ENCODE measurements around the gene PTPN7.
"Not testable (repeated sequence)": the region's sequence is repeated elsewhere in the genome, so short reads cannot be mapped to it uniquely, and the experiment has no call there.

PTPN7 gene

DNA sequence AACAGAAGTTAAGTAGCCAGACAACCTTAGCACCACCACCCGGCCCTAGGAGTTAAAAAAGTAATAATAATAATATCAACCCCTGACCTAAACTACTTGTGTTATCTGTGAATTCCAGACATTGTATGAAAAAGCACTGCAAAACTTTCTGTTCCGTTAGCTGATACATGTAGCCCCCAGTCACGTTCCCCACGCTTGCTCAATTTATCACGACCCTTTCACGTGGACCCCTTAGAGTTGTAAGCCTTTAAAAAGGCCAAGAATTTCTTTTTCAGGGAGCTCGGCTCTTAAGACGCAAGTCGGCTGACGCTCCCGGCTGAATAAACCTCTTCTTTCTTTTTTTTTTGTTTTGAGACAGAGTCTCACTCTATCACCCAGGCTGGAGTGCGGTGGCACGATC, 6.7 kb upstream of the PTPN7 start:
- DNase-seq (ENCODE audit: low read depth, low spot score), result not testable (repeated sequence)

DNA sequence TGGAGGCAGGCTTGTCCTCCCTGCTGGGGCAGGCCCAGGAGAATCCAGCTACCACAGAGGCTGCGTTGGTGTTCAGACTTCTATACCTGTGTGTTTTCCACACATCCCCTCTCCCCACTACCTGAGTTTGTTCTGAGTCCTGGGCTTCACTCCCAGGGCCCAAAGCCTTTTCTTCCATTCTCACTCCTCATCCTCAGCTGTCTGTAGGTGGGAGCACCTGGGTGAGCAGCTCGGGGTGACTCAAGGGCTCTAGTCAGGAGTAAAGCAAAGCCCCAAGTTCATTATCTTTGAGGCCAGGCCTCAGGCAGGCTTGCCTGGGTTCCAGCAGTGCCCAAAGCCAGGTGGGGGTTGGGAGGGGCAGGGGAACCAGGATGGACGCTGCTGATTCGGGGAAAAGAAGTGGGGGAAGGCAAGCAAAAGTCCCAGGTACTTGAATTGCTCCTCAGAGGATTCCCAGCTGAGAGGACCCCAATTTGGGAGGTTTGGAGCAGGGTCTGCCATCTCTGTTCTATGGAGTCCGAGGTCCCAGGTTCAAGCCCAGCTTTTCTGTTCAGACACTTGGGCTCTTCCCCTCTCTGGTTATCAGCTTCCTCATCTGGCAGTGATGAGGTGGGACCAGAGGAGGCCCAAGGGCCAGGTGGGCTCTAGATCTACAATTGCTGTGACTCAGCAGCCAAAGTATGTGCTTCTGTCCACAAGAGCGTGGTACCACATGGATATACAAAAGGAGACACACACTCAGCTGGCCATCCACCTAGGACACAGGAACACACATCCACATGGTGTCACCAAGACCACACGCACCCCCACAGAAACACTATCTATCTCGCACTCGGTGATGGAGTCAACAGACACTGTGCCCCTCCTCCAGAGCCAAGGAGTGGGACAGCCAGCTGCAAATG, 5.8 kb upstream of the PTPN7 start:
- DNase-seq (ENCODE audit: low read depth, low spot score), result no peak

DNA sequence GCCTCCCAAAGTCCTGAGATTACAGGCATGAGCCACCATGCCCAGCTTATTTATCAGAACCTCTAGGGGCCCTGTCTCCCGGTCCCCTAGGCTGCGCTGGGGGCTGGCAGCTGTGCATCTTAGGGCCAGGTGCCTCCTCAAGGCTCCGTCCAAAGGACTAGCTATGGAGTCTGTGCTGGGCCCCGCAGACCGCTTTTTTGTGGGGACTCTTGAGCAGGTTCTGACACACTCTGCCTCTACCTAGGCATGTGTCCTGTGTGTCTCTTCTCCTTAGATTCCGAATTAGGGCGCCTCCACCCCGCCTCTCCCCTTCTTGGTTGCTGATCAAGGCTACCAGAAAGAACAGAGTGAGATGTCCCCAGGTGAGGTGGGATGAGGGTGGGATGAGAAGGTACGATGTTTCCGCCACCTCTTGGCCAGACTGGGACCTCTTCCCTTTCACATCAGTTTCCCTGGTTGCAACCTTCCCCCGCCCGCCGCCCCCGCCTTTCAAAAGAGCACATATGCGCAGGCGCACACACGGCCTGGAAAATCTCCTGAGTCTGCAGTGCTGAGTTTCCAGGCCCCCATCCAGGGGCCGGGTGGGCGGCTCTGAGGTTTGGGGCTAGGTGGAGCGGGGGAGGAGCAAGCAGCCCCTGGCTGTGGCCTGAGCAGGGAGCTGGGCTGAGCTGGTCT, 5.0 kb upstream of the PTPN7 start:
- no peak for DNase-seq (ENCODE audit: low read depth, low spot score)

DNA sequence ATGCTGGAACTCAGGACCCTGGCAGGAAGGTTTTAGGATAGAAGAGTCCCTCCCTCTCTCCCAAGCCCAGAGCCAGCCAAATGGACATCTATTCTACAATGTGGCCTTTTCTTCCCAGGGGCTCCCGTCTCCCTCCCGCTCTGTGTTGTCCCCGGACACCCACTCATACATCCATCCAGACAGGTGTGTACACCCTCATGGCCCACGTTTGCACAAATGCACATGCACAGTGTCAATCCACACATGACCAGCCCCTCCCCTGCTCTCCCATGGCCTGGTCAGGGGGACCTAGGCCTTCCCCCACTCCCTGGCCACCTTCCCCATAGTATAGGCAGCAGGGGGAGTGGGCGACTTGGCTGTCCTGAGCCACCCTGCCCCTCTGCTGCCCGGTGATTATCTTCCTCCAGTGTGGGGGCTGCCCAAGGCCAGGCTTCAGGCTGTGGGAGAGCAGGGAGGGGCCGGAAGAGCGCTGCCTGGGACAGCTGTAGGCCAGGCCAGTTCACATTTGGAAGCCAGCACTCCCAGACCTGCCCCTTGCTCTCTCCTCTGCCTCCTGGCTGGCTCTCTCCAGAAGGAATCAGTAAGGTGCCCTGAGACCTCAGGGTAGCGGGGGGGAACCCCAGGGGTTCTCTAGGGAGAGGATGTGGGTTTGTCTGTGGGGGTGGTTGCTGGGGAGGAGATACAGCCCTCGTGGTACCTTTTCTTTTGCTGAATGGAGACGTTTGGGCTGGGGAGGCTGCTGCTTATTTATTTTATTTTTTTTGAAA, 4.1 kb upstream of the PTPN7 start:
- DNase-seq (ENCODE audit: low read depth, low spot score), result no peak

DNA sequence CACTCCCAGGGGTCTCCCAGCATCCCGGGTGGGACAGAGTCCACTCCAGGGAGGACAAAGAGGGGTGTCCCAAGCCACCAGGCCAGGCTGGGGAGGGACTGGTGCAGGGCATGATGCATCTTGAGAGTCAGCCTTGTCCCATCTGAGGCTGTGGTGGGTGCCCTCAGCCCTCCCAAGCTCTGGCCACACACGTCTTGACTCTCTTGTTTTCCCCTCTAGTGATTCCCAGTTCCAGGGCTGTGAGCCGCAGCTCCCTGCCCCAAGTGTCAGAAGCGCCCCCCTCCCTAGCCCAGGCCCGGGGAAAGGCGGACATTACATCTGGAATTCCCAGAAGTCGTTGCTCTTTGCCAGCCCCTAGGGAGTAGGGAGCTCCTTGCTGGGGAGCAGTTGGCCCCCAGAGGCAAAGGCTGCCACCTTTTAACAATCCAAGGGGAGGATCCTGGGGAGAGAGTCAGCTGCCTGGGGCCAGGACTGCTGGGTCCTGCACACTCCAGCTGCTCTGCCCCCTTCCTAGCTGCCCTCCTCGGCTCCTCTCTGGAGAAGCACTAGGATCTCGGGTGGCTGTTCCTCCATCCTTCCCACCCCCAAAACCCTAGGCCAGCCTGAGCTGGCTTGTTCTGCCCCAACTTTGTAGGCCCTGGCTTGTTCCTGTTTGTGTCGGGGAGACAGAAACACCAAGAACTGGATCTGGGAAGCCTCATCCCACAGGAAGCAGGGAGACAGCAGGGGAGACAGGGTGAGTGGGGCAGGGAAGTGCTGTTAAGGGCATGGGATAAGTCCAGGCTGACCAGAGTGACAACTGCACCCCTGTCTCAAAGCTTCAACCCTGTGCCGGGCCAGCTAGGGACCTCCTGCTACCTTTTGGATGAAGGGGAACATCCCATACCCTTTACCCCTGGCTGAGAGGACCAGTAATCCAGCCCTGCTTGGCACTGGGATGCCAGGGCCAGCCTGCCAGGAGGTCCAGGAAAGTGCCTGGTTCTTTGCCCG, 3.2 kb upstream of the PTPN7 start:
- DNase-seq (ENCODE audit: low read depth, low spot score), result no peak

DNA sequence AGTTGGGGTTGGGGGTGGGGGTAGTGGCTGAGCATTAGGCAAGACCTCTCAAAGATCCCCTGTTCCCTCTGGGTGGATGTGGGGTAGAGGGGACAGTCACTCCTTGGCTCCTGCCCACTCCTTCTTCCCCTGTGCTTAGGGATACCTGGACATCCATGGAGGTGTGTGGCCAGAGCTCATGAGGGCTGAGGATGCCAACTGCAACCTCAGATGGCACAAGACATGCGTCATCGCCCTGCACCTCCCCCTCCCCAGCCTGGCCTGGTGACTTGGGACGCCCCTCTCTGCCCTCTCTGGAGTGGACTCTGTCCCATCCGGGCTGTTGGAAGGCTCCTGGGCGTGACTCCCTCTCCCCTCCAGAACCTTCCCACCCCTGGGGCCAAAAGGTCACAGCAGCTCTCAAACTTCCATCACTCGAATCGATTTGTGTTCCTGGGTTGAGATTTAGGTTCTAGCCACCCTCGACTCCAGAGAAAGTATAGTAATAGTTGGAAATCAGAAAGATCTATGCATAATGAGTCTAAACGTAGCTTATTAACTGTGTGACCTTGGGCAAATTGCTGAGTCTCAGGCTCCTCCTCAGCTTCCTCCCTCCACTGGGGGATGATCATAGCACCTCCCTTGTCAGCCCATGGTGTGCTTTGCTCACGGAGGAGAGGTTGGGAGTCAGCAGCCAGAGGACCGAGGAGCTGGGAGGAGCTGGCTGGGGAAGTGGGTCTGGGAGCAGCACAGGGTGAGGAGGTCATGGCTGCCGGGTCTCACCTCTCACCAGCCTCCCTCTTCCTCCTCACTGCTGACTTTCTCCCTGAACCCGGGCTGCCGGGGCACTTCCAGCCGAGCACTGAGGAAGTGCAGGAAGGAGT, 2.2 kb upstream of the PTPN7 start:
- no peak for DNase-seq (ENCODE audit: low read depth, low spot score)

DNA sequence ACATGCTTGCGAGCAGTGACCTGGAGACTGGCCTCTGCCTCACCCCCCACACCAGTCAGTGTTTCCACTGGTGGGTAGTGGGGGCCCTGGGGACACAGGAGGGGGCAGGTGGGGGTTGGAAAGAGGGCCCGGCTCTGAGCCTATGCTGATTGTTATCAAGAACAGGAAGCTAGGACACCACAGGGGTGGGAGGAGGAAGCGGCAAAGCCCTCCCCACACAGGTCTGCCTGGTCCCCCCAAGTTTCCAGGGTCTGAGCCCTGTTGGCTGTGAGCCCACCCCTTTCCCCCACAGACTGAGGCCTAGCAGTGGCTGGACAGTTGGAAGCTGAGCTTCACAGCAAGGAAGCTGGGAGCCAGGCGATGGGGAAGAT, 1.6 kb upstream of the PTPN7 start:
- no peak for DNase-seq (ENCODE audit: low read depth, low spot score)

DNA sequence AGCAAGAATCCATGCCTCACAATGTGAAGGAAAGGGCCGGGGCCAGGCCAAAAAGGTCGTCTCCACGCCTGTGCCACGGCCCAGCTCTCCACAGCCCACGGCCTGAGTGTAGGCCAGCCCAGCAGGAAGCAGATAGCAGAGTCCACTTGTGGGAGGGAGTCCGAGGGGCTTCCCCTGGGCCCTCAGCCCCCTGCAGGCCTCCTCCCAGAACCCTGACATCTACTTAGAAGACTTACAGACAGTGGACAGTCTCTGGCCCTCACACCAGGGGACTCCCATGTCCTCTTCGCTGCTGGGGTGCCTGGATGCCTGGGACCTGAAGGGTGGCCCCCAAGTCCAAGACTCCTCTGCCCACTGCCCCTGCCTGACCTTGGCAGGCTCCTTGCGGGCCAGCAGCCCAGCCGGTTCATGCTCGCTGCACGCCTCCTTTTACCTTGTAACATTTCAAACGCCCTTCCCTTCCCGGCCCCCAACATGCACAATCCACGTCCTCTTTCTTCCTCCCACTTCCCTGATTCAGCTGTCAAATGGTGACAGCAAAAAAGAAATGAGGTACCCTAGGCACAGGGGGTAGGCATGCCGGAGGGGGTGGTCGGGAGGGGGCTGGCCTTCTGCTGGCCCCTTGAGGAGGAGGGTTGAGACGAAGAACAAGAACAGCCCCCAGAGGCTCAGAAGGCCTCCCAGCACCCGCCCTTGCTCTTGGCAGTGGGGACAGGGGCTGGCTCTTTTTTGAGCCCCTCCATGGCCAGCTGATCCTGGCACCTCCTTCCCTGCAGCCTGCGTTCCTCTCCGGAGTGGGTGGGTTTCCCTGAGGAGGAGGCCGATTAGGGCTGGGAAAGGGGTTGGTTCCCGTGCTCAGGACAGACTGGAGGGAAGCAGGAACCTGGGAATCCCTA, 997 bp upstream of the PTPN7 start:
- DNase-seq (ENCODE audit: low read depth, low spot score), result no peak

DNA sequence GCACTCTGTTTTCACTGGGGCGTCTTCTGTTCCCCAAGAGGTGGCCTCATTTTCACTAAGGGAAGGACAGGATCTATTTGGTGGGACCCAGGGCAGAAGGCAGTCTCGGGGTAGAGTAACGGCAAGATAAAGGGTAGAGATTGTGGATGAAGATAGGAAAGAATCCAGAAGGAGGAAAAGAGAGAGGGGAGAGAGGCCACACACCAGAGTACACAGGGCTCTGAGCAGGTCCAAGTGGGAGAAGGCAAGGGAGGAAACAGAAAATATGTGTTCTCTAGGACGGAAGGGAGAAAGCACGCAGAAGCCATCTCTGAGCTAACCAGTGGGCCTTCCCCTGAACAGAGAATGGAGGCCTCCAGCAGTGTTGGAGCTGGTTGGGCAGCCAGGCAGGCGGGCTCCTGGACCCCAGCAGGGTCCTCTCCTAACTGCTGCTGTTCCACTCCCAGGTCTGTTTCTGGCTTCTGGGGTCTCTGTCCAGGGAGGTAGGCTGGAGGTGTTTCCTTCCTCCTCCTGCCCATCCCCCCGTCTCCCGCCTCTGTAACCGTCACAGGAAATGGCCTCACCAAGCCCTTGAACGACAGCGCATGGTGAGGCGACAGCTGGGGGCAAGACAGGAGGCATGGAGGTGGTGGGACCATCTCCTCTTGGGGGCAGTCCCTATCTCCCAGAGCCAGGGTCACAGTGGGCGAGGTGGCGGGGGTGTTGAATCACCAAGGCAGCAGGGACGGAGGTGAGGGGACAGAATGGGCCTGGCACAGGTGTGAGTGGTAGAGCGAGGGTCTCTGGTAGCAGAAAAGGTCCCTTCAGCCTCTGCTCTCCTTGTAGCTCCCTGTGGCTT, 649 bp downstream of the PTPN7 start:
- DNase-seq (ENCODE audit: low read depth, low spot score), result no peak

DNA sequence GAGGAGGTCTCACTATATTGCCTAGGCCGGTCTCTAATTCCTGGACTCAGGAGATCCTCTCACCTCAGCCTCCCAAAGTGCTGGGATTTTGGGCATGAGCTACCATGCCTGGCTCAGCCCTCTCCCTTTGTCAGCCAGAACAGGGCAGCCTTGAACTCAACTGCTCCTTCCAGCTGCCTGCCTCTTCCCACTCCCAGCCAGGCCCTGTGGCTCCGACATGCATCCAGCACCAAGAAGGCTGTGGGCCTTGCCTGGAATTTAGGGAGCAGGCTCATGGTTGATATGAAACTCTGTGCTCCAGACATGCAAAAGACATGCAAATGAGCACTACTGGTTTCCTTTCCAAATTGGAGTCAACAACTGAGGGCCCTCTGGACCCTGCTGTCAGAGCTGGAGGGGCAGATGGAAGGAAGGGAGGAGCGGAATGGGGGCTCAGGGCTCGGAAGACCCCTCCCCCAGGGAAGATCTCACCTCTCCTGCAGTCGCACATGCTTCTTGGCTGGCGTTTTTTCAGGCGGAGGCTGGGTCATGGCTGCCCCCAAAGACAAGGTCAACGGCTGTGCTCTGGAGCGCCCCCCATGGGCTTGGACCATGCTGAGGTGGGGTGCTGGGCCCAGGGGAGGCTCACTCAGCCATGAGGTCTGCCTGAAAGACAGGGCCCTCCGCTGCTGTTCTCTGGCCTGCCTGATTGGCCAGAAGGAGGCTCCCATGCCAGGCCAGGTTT, 1.4 kb downstream of the PTPN7 start:
- DNase-seq (ENCODE audit: low read depth, low spot score), result no peak

DNA sequence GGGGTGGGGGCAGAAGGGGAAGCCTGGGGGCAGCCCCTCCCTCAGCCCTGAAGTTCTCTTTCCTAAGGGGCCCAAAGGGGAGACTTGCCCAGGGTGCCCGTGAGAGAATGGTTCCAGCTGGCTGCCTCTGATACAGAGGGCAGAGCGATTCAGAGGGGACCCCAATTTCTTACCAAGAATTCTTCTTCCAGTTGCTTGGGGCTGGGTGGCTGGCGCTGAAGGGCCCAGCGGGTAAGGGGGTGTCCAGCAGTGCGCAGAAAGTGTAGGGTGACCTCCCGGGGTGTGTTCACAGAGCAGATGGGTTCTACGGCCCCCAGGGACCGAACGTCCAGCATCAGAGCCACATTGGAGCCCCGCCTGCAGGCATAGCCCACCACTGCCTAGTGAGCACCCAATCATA, 2.5 kb downstream of the PTPN7 start:
- no peak for DNase-seq (ENCODE audit: low read depth, low spot score)

DNA sequence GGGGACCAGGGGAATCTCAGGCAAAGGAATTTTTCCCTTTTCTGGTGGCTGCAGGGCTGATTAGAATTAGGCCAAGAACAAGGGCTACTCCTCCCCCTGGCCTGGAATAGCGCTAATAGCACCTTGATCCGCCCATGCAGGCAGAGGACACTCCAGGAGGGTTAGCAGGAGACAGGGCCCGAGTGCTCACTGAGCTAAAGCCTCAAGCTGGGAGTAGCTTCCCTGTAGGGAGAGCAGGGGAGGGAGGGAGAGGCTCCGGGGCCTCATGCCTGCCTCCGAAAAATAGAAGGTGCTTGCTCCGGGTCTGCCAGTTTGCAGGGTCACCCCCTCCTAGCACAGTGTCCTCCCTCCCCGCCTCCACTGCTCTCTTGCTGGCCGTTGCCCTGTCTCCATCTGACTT, 3.8 kb downstream of the PTPN7 start:
- no peak for DNase-seq (ENCODE audit: low read depth, low spot score)

DNA sequence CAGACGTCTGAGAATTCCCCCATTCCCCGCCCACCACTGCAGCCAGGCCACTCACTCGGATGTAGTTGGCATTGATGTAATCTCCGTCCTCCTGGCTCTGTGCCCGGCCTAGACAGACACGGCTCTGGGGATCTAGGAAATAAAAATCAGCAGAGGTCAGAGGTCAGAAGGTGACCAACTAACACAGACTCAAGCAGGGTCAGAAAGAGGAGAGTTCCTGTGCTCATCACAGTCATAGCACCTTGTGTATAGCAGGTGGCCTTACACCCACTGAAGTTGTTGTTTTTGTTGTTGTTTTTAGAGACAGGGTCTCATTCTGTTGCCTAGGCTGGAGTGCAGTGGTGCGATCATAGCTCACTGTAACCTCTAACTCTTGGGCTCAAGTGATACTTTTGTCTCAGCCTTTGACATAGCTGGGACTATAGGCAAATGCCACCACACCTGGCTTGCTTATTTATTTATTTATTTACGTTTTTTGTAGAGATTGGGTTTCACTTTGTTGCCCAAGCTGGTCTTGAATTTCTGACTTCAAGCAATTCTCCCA, 4.9 kb downstream of the PTPN7 start:
- DNase-seq (ENCODE audit: low read depth, low spot score), result no peak

DNA sequence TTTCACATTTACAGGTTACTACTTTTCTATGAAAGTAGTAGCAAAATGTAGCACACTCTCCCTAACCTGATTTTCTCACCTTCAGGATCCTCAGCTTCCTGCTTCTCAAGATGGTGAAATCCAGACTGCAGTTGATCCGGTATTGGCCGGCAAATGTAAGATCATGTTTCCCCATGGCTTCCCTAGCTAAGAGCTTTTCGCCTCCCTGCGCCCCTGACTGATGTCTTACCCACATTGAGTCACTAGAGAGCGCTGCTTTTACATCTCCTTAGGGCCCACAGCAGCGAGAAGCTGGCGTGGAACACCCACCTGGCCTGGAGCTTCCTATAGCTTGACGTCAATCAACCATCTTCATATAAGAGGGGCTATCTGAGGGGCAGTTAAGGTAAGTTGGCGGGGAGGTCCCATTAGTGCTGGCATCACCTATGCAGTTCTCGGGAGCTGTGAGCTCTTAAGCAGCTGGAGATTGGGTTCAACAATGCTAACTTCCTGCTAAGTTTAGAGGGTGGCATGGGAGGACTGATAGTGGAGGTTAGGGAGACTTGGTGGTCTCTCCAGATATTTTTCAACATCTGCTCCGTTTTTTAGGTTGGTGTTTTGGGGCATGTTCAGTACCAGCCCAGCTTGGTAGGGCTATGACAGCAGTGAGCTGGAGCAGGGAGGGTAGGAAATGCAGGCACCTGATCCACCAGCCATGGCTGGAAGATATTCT, 5.5 kb downstream of the PTPN7 start:
- no peak for DNase-seq (ENCODE audit: low read depth, low spot score)

DNA sequence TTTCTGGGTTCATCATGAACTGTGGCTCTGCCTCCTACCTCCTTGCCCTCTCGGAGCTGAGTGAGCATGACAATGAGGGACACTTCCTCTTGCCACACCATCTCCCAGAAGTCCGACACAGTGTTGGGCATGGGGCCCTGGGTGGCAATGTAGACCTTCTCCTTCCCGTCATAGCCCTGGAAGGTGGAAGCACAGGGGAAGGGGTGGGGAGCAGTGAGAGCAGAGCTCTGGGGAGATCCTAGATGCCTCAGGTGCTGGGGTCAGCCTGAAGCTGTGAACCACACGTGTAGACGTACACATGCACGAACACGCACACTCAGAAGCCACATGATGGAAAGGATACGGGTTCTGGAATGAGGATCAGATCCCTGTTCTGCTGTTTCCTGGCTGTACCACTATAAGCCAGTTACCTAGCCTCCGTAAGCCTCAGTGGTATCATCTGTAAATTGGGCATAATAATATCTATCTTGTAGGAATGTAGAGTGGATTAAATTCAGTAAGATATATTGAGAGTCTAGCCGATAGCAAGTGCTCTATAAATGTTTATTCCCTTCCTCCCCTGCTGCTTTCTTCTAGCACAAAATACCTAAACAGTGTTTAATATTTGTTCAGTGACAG, 6.1 kb downstream of the PTPN7 start:
- DNase-seq (ENCODE audit: low read depth, low spot score), result no peak

DNA sequence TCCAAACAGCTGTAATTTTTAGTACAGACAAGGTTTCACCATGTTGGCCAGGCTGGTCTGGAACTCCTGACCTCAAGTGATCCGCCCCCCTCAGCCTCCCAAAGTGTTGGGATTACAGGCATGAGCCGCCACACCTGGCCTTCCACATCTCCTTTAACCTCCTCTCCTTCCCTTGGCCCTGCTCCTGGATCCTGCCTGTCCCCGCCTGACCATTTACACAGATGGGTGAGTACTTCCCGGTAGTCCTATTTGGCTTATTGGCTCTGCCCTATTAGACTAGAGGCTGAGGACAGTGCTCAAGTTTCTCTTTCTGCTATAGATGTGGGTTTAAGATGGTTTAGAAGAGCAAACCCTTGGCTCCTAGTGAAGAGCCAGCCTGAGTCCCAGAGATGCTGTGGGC, 7.1 kb downstream of the PTPN7 start:
- no peak for DNase-seq (ENCODE audit: low read depth, low spot score)
